Panc1 (cell line): ENCODE results near the gene CCDC50. TPM values are rescaled to one million over a fixed set of nuclear protein-coding genes. Genes with fewer than 3 reads are reported as not detected.

Source experiments
- ATAC-seq: fragments of 200-7000 bp; cut with Tn5 transposase; 2 replicates; pipeline ENCODE4 v1.9.1; 2020; ENCODE audit warnings: mild to moderate bottlenecking, moderate library complexity
- BruUV-seq: library from RNA; stranded (reverse); fragments of 400-500 nt; replicated peaks from 2 replicates; lab custom pipeline; 2021; lab: Mats Ljungman, UMichigan
- CTCF ChIA-PET: fragments of 300-600 bp; sonication (Branson Sonifier 250); formaldehyde crosslinking; loops from one replicate; lab custom pipeline; 2022; ENCODE audit warnings: antibody characterized with exemption; lab: Charles Lee
- POLR2A ChIA-PET: fragments of 300-600 bp; sonication (Branson Sonifier 250); formaldehyde crosslinking; loops from one replicate; lab custom pipeline; 2022; ENCODE audit warnings: antibody characterized with exemption; lab: Charles Lee
- DNase-seq: peaks from one replicate; pipeline ENCODE4 v3.0.0-alpha.2; 2010; ENCODE audit warnings: low read depth, low spot score
- H3K27ac ChIP-seq: 2 replicates; pipeline ENCODE4 v1.5.1; 2011; ENCODE audit warnings: mild to moderate bottlenecking, low read length, inconsistent platforms
- H3K27me3 ChIP-seq: fragments of 200-500 bp; sonication (Bioruptor generic); 2 replicates; pipeline ENCODE4 v1.6.0; 2014; ENCODE audit warnings: low read length, inconsistent platforms; ENCODE audit not compliant: control insufficient read depth, insufficient read depth
- H3K36me3 ChIP-seq: fragments of 200-500 bp; sonication (Bioruptor generic); 2 replicates; pipeline ENCODE4 v1.5.1; 2014; ENCODE audit warnings: inconsistent platforms, mild to moderate bottlenecking, low read length, moderate library complexity; ENCODE audit not compliant: control insufficient read depth, insufficient read depth
- H3K4me1 ChIP-seq: 2 replicates; pipeline ENCODE4 v1.5.1; 2011; ENCODE audit warnings: inconsistent platforms, mild to moderate bottlenecking, low read length, moderate library complexity; ENCODE audit not compliant: control insufficient read depth, insufficient read depth
- H3K4me3 ChIP-seq, 2 experiments: 2 replicates each; pipeline ENCODE4 v1.5.1; 2011 to 2012; ENCODE audit warnings: low read depth in 2 of 2, low read length in 2 of 2, mild to moderate bottlenecking in 2 of 2, inconsistent platforms in 1 of 2, moderate library complexity in 1 of 2
- H3K9me3 ChIP-seq: fragments of 200-500 bp; sonication (Bioruptor generic); 2 replicates; pipeline ENCODE4 v1.5.1; 2014; ENCODE audit warnings: low read depth, mild to moderate bottlenecking, inconsistent platforms, low read length, moderate library complexity; ENCODE audit not compliant: control insufficient read depth, insufficient read depth
- CTCF ChIP-seq: fragments of 450-650 bp; IDR thresholded peaks from 2 replicates; pipeline ENCODE4 v1.5.1; 2017; ENCODE audit warnings: mild to moderate bottlenecking
- POLR2AphosphoS5 ChIP-seq: IDR thresholded peaks from 2 replicates; pipeline ENCODE4 v1.6.1; 2012; ENCODE audit warnings: mild to moderate bottlenecking, low read depth, low read length, moderate library complexity
- SIN3A ChIP-seq: IDR thresholded peaks from 2 replicates; pipeline ENCODE4 v1.6.1; 2012; ENCODE audit warnings: low read depth, mild to moderate bottlenecking, low read length, moderate library complexity, borderline replicate concordance; ENCODE audit not compliant: insufficient read depth
- TCF7L2 ChIP-seq: IDR thresholded peaks from 2 replicates; pipeline ENCODE4 v1.6.1; 2011; ENCODE audit warnings: mild to moderate bottlenecking, low read depth, low read length, inconsistent platforms
- in situ Hi-C: cut with HindIII; loops from 2 replicates; pipeline ENCODE4 v1.10.0; 2016; ENCODE audit warnings: low sequenced_read_pairs, low pct_unique_long_range_greater_than_20kb
- intact Hi-C: fragments of 100-400 bp; cut with micrococcal nuclease; formaldehyde crosslinking; loops from one replicate; pipeline ENCODE4 v1.10.0; 2022; ENCODE audit not compliant: unreplicated experiment
- total RNA-seq: library from RNA; stranded (reverse); gene quantifications from one replicate; pipeline ENCODE4 v1.2.1, GENCODE V29; 2021; ENCODE audit not compliant: unreplicated experiment

Gene CCDC50
- total RNA-seq, 1 experiment from 2014 or later = 89.3 TPM

GRCh38 chr3:191444569-191444968 is 115.4 kb downstream of the CCDC50 start:
- DNase-seq (no peak), ATAC-seq (no peak)
- in situ Hi-C loops = no loop called here
- ChIA-PET CTCF (no interaction called here), POLR2A (no interaction called here)
- TF ChIP-seq TCF7L2 (no peak), CTCF (no peak), SIN3A (no peak), POLR2AphosphoS5 (no peak)
- Histone ChIP-seq H3K4me1 (no peaks in the 10 kb centered on the region), H3K27ac (no peak overlapping the region), H3K9me3 (no peaks in the 10 kb centered on the region), H3K27me3 (no peaks in the 10 kb centered on the region), H3K4me3 (no peak overlapping the region), H3K36me3 (no peaks in the 10 kb centered on the region)
- no TSS peak for BruUV-seq
- intact Hi-C loops = no loop called here

Other genes with a start within 250 kb of the CCDC50 start
- not detected for gene OSTN, start 130.2 kb upstream of the CCDC50 start, total RNA-seq
- 0.26 TPM for gene UTS2B, start 1.1 kb downstream of the CCDC50 start, total RNA-seq
- gene PYDC2, start 131.8 kb downstream of the CCDC50 start, total RNA-seq = not detected